GM12874 (cell line): Measurements from ENCODE around the gene GDF9.

ENCODE experiments used
- TF ChIP-seq, protein P1 (sequence below): IDR thresholded peaks from 2 replicates; pipeline ENCODE4 v1.5.1; 2011; ENCODE audit warnings: low read depth, mild to moderate bottlenecking, control low read depth, low read length, moderate library complexity; ENCODE audit not compliant: insufficient read depth

Gene GDF9

DNA sequence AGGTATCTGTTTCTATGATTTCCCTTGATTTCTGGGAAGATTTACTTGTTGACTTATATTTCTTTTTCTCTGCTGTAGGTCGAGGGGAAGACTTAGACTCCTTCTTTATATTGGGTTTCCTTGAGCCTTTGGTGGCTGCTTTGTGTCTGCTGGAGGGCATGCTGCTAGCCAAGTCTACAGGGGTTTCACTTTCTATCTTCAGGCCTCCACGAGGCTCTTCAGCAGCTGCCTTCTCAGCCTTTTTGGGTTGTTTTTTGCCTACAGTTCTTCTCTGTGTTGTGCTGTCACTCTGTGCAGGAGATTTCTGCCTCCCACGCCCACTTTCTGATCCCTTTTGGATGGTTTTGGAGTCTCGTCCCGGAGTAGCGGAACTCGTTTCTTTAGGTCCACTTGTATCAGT is 30.4 kb upstream of the GDF9 start:
- TF ChIP-seq, protein P1, sequence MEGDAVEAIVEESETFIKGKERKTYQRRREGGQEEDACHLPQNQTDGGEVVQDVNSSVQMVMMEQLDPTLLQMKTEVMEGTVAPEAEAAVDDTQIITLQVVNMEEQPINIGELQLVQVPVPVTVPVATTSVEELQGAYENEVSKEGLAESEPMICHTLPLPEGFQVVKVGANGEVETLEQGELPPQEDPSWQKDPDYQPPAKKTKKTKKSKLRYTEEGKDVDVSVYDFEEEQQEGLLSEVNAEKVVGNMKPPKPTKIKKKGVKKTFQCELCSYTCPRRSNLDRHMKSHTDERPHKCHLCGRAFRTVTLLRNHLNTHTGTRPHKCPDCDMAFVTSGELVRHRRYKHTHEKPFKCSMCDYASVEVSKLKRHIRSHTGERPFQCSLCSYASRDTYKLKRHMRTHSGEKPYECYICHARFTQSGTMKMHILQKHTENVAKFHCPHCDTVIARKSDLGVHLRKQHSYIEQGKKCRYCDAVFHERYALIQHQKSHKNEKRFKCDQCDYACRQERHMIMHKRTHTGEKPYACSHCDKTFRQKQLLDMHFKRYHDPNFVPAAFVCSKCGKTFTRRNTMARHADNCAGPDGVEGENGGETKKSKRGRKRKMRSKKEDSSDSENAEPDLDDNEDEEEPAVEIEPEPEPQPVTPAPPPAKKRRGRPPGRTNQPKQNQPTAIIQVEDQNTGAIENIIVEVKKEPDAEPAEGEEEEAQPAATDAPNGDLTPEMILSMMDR, result no peak

DNA sequence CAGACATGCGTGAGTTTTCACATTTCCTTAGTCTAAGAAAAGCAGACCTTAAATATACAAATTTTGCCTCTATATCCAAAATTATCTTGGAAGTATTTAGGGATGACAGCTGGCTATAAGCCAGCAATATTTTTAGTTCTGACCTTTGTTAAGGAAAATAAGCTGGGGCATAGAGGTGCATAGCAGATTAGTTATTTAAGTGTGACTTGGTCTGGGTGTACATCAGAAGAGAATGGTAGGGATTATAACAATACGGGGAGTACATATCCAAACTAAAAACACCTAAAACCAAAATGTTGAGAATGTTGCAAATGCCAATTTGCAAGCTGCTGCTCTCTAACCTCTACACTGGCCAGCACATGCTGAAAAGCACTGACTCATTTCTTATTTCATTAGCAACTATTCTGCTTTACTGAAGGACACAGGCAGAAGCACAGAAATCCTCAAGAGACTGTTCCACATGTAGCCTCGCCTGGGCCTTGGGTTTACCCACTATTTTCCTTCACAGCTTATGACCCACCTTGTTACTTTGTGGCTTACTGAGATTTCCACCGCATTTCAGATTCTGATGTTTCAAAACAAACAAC is 29.5 kb upstream of the GDF9 start:
- TF ChIP-seq, protein P1, result no peak

DNA sequence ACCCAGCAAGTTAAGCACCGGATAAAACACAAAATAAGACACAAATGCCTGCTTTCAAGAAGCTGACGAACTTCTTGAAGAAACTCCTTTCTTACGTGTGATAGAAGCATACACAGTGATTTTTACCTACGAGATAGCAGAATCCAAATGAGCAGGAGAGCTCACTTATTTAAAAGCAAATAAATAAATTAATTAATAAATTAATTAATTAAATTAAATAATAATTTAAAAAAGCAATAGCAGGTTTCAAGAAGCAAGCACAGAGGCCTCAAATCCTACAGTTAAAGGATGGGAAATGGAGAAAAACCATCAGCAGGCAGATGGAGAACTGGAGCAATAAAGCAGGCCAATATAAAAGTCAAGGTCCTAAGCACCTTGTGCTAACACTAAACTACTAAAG is 24.5 kb upstream of the GDF9 start:
- TF ChIP-seq, protein P1, result no peak

DNA sequence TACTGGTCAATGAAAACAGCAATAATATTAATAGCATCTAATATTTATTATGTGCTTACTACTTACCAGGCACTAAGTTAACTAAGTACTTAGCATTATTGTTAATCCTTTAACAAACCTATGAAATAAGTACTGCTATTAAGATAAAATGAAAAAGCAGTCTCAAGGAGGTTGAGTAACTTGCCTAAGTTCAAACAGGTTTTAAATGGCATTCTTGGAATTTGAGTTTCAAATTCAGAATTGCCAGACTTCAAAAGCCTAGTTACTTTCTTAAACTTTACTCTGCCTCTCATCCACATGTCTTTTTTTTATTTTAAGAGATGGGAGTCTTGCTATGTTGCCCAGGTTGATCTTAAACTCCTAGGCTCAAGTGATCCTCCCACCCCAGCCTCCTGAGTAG is 23.2 kb upstream of the GDF9 start:
- TF ChIP-seq, protein P1, result no peak

DNA sequence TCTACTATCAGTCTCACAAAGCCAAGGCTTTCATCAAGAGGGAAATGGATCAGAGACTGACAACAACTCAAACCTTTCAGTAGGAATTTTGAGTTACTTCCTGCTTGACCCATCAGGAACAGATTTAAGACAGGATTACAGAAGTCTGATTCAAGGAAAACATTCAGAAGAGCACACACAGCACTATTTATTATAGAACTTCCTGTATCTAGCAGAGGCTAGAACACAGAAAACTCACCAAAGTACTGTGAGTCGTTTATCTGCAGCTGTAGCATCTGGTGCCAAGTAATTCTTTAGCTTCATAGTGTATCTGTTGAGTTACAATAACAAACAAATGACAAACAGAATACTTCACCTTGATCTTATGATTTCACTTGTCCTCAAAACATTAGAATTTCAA is 21.0 kb upstream of the GDF9 start:
- TF ChIP-seq, protein P1, result no peak

DNA sequence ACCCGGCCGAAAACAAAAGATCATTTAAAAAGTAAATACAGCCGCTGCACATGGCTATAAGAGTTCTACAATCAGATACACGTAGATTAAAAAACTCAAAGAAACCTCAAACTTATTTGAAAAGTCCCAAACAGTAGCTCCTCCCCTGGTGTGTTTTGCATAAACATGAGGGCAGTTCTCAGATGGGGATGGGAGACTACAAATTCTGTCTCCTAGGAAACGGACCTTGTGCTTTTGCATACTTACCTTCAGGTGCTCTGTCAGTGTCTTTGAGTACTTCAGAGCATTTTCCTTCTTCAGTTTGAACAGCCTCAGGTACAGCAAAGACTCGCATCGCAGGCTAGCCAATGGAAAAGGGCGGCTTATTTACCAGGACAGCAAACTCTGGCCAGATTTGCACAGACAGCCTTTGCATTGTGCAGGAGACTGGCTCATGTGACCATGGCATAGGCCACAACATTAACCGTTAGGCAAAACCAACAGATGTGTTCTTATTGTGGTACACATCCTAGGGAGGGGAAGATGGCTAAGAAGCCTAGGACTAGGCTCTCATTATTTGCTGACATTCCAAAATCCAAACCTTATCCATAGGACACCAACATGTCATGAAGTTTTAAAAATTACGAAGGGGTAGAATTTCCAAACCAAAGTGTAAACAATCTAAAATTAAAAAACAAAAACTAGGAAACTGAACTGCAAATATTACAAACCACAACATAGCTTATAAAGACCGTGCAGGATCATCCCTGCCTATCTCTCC is 20.0 kb upstream of the GDF9 start:
- TF ChIP-seq, protein P1, result no peak

DNA sequence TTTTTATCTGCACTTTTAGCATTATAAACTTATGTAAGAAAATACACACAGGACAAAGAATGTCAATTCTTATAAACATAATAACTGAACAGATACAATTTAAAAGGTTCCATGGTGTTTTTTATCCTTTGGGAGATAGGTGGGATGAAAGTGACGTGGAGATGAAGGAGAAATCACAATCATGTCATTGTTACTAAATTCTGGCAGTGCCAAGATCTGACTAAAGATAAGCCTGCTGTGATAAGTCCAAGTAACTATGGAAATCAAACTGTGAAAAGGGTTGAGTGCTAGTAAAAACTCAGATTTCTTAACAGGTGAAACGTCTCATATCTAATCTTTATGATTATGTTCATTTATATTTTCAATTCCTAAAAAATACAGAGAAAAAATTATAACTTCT is 18.3 kb upstream of the GDF9 start:
- TF ChIP-seq, protein P1, result no peak
